VCaP (cell line): ENCODE data around the gene TCOF1.

ENCODE experiments used
- H3K27ac ChIP-seq: fragments of 450-650 bp; 2 replicates; pipeline ENCODE4 v1.5.1; 2017
- TF ChIP-seq, protein P1 (sequence below): fragments of 450-650 bp; conservative IDR thresholded peaks from 2 replicates; pipeline ENCODE4 v1.5.1; 2017; ENCODE audit warnings: mild to moderate bottlenecking, moderate library complexity

Gene TCOF1, protein sequence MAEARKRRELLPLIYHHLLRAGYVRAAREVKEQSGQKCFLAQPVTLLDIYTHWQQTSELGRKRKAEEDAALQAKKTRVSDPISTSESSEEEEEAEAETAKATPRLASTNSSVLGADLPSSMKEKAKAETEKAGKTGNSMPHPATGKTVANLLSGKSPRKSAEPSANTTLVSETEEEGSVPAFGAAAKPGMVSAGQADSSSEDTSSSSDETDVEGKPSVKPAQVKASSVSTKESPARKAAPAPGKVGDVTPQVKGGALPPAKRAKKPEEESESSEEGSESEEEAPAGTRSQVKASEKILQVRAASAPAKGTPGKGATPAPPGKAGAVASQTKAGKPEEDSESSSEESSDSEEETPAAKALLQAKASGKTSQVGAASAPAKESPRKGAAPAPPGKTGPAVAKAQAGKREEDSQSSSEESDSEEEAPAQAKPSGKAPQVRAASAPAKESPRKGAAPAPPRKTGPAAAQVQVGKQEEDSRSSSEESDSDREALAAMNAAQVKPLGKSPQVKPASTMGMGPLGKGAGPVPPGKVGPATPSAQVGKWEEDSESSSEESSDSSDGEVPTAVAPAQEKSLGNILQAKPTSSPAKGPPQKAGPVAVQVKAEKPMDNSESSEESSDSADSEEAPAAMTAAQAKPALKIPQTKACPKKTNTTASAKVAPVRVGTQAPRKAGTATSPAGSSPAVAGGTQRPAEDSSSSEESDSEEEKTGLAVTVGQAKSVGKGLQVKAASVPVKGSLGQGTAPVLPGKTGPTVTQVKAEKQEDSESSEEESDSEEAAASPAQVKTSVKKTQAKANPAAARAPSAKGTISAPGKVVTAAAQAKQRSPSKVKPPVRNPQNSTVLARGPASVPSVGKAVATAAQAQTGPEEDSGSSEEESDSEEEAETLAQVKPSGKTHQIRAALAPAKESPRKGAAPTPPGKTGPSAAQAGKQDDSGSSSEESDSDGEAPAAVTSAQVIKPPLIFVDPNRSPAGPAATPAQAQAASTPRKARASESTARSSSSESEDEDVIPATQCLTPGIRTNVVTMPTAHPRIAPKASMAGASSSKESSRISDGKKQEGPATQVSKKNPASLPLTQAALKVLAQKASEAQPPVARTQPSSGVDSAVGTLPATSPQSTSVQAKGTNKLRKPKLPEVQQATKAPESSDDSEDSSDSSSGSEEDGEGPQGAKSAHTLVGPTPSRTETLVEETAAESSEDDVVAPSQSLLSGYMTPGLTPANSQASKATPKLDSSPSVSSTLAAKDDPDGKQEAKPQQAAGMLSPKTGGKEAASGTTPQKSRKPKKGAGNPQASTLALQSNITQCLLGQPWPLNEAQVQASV (N-terminal part only)

DNA sequence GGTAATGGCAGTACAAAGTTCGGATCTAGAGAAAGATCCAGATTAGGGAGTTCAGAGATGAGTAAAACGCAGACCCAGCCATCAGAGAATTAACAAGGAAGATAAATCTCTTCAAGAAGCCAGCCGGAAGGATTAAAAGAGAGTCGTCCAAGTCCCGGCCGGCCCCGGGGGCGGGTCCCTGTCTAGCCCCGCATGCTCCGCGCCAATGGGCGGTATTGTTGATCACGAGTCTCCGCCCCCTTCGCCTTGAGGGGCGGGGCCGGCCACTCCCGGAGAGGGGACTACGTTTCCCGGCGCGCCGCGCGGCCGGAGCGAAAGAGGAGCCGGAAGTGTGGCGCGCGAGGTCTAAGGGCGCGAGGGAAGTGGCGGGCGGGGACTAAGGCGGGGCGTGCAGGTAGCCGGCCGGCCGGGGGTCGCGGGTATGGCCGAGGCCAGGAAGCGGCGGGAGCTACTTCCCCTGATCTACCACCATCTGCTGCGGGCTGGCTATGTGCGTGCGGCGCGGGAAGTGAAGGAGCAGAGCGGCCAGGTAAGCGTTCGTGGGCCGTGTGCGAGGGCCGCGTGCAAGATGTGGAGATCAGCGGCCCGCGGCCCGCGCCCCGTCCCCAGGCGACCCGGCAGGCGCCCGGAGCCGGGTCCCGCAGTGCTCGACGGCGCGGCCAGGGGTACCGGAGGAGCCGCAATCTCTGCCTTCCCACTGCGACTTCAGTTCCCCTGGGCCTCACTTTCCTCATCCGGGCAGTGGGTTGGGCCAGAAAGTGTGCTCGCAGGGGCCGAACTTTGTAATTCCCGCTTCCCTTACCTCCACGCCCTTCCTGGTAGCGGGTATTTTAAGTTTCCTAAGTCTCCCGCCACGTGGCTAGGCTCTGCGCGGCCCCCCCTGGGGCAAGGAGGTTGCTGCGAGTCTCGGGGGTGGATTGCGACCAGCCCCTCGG lies at the start of gene TCOF1:
TSS of gene TCOF1 (plus strand) at position 372 of the 935 bp plus-strand sequence. CDS start at position 422, 50 bp downstream.
- TF ChIP-seq, protein P1, sequence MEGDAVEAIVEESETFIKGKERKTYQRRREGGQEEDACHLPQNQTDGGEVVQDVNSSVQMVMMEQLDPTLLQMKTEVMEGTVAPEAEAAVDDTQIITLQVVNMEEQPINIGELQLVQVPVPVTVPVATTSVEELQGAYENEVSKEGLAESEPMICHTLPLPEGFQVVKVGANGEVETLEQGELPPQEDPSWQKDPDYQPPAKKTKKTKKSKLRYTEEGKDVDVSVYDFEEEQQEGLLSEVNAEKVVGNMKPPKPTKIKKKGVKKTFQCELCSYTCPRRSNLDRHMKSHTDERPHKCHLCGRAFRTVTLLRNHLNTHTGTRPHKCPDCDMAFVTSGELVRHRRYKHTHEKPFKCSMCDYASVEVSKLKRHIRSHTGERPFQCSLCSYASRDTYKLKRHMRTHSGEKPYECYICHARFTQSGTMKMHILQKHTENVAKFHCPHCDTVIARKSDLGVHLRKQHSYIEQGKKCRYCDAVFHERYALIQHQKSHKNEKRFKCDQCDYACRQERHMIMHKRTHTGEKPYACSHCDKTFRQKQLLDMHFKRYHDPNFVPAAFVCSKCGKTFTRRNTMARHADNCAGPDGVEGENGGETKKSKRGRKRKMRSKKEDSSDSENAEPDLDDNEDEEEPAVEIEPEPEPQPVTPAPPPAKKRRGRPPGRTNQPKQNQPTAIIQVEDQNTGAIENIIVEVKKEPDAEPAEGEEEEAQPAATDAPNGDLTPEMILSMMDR: no peak
- H3K27ac ChIP-seq: peak within 1 kb of the TSS; percentile 76

DNA sequence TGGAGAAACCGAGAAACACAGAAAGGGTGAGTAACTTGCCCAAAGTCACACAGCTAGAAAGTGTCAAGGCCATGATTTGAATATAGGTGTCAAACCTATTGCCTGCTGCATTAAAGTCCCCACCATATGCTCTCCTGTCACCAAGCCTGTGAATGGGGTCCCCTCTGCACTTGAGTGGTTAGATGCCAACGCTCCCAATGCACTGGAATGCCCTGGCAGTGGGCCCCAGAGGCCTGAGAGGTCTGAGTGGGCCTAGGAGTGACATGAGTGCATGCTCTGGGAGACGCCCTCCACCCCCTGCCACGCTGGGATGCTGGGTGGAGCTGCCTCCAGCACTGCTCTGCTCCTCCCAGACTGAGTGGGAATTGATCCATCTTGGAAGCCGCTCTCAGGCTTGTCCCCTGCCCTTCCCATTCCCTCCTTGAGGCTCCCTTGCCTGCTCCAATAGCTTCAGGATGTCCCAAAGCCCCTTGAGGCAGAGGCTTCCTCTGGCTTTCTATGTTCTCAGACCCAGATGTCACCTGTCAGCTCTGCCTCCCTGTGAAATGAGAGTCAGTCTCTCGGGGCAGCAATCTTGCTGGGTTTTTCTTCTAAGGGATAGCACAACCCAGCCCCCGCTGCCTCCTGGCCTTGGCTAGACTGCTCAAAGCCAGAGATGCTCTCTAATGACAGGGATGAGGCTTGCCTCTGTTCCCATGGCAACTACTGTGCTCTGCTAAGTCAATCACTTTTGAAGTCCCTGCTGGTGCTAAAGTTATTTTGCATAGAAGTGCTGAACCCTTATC lies 48.2 kb upstream of the TCOF1 start:
- TF ChIP-seq, protein P1: no peak
- H3K27ac ChIP-seq: peak overlapping the region; percentile 59

DNA sequence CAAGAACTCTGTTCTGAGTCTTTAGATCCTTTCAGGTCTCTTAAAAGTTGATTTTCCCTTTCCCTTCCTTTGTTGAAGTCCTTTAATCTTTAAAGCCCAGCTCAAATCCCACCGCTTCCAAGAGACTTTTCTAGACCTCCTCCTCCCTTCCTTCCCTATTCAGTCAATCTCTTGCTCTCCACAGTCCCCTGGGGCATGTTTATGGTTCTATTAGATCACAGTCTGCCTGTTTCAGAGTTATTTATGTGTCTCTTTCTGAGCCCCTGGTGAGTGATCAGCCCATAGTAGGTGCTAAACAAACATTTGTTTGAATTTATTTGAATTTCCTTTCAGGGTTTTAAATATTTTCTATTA lies 47.6 kb upstream of the TCOF1 start:
- TF ChIP-seq, protein P1: no peak
- peak overlapping the region; percentile 59 for H3K27ac ChIP-seq

DNA sequence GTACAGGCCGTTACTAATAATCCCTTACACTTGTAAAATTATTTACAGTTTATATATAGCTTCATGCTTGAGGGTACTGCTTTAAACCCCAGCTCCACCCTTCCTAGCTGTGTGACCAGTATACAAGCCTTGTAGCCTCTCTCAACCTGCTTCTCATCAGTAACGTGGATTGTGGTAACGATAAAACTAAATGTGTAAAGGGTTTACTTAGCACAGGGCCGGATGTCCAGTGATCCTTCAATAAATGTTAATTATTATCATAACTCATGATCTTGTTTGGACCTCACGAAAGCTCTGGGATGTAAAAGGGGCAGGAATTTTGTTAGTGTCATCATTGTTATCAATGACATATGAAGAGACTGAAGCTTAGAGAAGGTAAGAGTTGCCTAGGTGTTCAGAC lies 47.3 kb upstream of the TCOF1 start:
- peak overlapping the region; percentile 59 for H3K27ac ChIP-seq
- TF ChIP-seq, protein P1: no peak

DNA sequence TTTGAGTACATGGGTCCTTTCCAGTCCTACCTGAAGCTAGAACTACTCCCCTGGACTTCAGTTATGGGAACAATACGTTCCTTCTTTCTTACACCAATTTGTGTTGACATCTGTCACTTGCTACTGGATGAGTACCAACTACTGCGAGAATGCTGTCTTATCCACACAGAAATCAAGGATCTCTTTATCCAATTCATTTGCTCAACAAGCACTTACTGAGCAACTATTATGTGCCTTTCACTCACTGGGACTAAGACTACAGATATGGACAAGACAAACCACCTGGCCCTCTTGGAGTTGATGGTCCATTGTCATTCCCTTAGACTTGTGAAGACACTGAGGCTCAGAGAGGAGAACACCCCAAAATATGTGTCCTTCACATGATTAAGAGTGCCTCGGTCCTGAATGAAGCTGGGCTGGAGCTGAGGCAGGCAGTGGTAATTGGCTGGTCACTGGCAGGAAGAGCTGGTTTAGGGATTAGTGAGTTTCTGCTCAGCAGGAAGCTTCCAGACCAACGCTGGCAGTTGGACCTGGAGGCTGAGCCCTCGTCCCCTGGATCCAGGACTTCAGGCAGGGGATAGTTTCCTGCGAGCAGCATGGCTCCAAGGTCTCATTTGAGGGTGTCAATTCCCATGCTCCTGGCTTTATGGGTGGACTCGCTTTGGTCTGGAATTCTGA lies 46.3 kb upstream of the TCOF1 start:
- H3K27ac ChIP-seq: peak overlapping the region; percentile 59
- TF ChIP-seq, protein P1: no peak
